Mesendoderm (in vitro differentiated cells): ENCODE measurements around the gene RPS6KL1.

ENCODE experiments used
- DNase-seq: peaks from one replicate; pipeline ENCODE4 v3.0.0; 2013
- H2AK5ac ChIP-seq: 2 replicates; pipeline ENCODE4 v1.6.1; 2013; ENCODE audit warnings: low read length, inconsistent platforms
- H2BK120ac ChIP-seq: 2 replicates; pipeline ENCODE4 v1.6.1; 2013; ENCODE audit warnings: low read depth, mild to moderate bottlenecking, low read length, moderate library complexity, mixed read lengths
- H2BK15ac ChIP-seq: replicated peaks from 2 replicates; pipeline ENCODE4 v1.6.1; 2013; ENCODE audit warnings: low read depth, mild to moderate bottlenecking, moderate library complexity
- H2BK5ac ChIP-seq: 2 replicates; pipeline ENCODE4 v1.6.1; 2013; ENCODE audit warnings: low read length, inconsistent platforms
- H3K18ac ChIP-seq: 2 replicates; pipeline ENCODE4 v1.6.1; 2013; ENCODE audit warnings: mild to moderate bottlenecking, low read length, mixed read lengths
- H3K23ac ChIP-seq: one replicate; pipeline ENCODE4 v1.6.1; 2013; ENCODE audit warnings: low read length
- H3K27ac ChIP-seq: 2 replicates; pipeline ENCODE4 v1.5.1; 2013; ENCODE audit warnings: low read depth, mild to moderate bottlenecking, inconsistent platforms, low read length, moderate library complexity
- H3K27me3 ChIP-seq: 2 replicates; pipeline ENCODE4 v1.6.1; 2013; ENCODE audit warnings: low read length, control low read depth, mild to moderate bottlenecking, inconsistent platforms; ENCODE audit not compliant: insufficient read depth, poor library complexity
- H3K36me3 ChIP-seq: 2 replicates; pipeline ENCODE4 v1.6.1; 2013; ENCODE audit warnings: low read length, inconsistent platforms; ENCODE audit not compliant: control insufficient read depth, insufficient read depth
- H3K4ac ChIP-seq: one replicate; pipeline ENCODE4 v1.6.1; 2013; ENCODE audit warnings: low read depth, mild to moderate bottlenecking, low read length, moderate library complexity
- H3K4me1 ChIP-seq: 2 replicates; pipeline ENCODE4 v1.6.1; 2013; ENCODE audit warnings: low read depth, low read length, inconsistent platforms; ENCODE audit not compliant: control insufficient read depth
- H3K4me2 ChIP-seq: 2 replicates; pipeline ENCODE4 v1.6.1; 2013; ENCODE audit warnings: low read length
- H3K4me3 ChIP-seq: 2 replicates; pipeline ENCODE4 v1.5.1; 2013; ENCODE audit warnings: mild to moderate bottlenecking, low read length
- H3K56ac ChIP-seq: one replicate; pipeline ENCODE4 v1.6.1; 2013; ENCODE audit warnings: low read length
- H3K79me1 ChIP-seq: 2 replicates; pipeline ENCODE4 v1.6.1; 2013; ENCODE audit warnings: low read length, inconsistent platforms
- H3K79me2 ChIP-seq: 2 replicates; pipeline ENCODE4 v1.6.1; 2013; ENCODE audit warnings: mild to moderate bottlenecking, low read length; ENCODE audit not compliant: control insufficient read depth, insufficient read depth
- H3K9ac ChIP-seq: 2 replicates; pipeline ENCODE4 v1.6.1; 2013; ENCODE audit warnings: low read length, inconsistent platforms
- H4K5ac ChIP-seq: one replicate; pipeline ENCODE4 v1.6.1; 2013; ENCODE audit warnings: low read length
- H4K8ac ChIP-seq: one replicate; pipeline ENCODE4 v1.6.1; 2013; ENCODE audit warnings: low read depth, mild to moderate bottlenecking, control low read depth, low read length, moderate library complexity
- WGBS: extraction: QIAGEN DNeasy Blood & Tissue Kit; methylation state at CpG from one replicate; pipeline ENCODE4 v1.1.7; 2013; ENCODE audit warnings: low lambda C conversion rate, missing lambda C conversion rate; ENCODE audit not compliant: insufficient coverage; ENCODE audit errors: extremely low coverage; 5-methylcytosine and 5-hydroxymethylcytosine counted together

Gene RPS6KL1

DNA sequence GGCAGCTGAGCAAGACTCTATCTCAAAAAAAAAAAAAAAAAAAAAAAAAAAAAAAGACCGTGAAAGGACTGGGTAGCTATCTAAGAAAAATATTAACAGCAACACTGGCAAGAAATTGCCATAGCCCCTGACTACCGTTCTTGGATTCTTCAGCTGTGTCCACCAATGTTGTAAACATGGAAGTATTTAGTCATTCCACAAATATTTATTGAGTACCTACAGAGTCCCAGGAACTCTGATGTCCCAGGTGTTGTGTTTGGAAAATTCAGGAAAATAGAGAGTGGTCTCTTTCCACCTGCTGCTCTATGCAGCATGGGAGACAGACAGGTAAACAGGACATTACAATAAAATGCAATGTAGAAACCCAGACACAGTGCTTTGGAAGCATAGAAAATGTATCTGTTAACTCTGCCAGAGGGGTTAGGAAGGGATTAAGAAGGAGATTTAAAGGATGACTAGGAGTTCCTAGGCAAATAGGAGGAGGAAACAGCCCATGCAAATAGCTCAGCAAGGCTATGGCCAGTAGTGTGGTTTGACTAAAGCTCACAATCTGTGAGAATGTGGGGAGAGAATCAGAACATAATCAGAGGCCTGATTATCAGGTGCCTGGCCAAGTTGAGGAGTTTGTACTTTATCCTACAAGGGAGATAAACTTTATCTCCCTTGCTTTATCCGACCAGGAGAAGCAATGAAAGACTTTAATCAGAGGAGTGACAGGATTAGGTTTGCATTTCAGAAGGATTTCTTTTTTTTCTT is 43.5 kb downstream of the RPS6KL1 start:
- Histone ChIP-seq H3K4me3 (no peak overlapping the region), H3K27me3 (no peaks in the 10 kb centered on the region), H4K5ac (no peak overlapping the region), H3K27ac (peak overlapping the region; percentile 39), H3K79me1 (peaks cover 7% of the 10 kb centered on the region), H3K36me3 (no peaks in the 10 kb centered on the region), H2AK5ac (no peak overlapping the region), H3K4ac (no peak overlapping the region), H2BK5ac (no peak overlapping the region), H3K18ac (no peak overlapping the region), H4K8ac (no peak overlapping the region), H3K4me1 (peaks cover 5% of the 10 kb centered on the region), H3K79me2 (peaks cover 27% of the 10 kb centered on the region), H3K56ac (no peak overlapping the region), H2BK15ac (no peak overlapping the region), H3K4me2 (no peak overlapping the region), H3K9ac (no peak overlapping the region), H2BK120ac (no peak overlapping the region), H3K23ac (no peak overlapping the region)
- DNase-seq: peak; percentile 79
- no CpG with 5 or more reads among the region's 3 CpGs for WGBS

DNA sequence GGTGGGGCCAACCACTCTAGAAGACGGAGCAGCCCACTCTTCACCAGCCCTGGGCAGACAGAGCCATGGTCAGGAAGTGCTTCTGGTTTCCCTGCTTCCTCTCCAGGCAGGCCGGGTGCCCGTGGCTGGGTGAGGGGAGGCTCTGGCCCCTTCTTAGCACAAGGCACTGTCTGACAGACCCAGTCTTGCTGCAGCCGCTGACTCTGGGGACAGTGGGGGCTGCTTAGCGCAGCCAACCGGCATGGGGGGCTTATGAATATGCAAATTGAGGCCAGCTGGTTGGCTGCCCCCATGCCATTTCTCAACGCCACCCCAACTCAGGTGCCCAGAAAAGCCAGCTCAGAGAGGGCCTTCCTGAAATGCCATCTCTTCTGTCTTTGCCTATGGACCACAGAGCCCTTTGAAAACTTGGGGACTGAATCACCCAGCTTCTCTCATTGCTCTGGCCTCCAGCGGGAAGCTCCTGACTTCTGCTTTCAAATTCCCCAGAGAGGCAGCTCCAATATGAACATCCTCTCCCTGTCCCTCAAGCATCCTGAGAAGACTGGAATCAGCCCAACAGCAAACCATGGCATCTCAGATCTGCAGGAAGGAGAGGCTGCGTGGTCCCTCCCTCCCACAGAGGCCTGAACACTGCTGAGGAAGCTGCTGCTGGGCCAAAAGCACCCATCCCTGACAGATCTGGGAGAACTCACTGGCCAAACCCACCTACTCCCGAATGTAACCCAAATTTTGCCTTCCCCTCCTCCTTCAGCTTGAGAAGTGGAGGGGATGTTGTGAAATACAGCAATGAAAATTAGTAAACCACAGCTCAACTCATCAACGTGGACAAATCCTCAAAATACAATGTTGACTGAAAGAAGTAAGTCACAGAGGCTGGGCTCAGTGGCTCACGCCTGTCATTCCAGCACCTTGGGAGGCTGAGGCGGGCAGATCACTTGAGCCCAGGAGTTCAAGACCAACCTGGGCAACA is 46.8 kb downstream of the RPS6KL1 start, which contains the start of gene PROX2:
Gene PROX2, minus strand, starts transcription at position 205 of the 973 bp plus-strand sequence. CDS start 12,311 bp downstream, outside the sequence.
- no peak within 1 kb of the TSS for H2BK120ac ChIP-seq
- no peaks in the 10 kb centered on the region for H3K79me1 ChIP-seq
- no peak within 1 kb of the TSS for H3K4ac ChIP-seq
- no peak within 1 kb of the TSS for H3K27ac ChIP-seq
- no peak within 1 kb of the TSS for H3K9ac ChIP-seq
- H3K18ac ChIP-seq: no peak within 1 kb of the TSS
- no peaks in the 10 kb centered on the region for H3K4me1 ChIP-seq
- H3K27me3 ChIP-seq: no peaks in the 10 kb centered on the region
- no CpG with 5 or more reads among the region's 13 CpGs for WGBS
- no peaks in the 10 kb centered on the region for H3K36me3 ChIP-seq
- H4K8ac ChIP-seq: no peak within 1 kb of the TSS
- DNase-seq: no peak
- no peak within 1 kb of the TSS for H2AK5ac ChIP-seq
- H3K4me3 ChIP-seq: no peak within 1 kb of the TSS
- H2BK5ac ChIP-seq: no peak within 1 kb of the TSS
- H4K5ac ChIP-seq: no peak within 1 kb of the TSS
- no peak within 1 kb of the TSS for H3K56ac ChIP-seq
- H3K23ac ChIP-seq: no peak within 1 kb of the TSS
- no peak within 1 kb of the TSS for H3K4me2 ChIP-seq
- no peaks in the 10 kb centered on the region for H3K79me2 ChIP-seq
- no peak within 1 kb of the TSS for H2BK15ac ChIP-seq

DNA sequence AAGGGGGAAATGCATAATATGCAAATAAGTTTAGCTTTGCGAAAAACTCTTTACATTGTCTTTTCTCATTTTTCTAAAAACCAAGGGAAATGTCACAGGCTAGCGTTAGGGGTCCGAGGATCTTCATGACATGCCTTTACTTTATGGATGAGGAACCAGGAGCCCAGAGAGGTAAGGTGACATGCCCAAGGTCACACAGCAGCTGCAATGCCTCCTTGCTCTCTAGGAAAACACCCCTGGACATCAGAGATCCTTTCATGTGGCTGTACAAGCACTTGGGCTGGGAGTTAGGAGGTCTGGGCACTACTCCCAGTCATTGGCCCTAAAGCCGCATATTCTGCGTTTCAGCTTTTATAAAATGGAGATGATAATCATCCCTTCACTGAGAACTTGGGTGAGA is 47.9 kb downstream of the RPS6KL1 start:
- Histone ChIP-seq H2AK5ac (no peak overlapping the region), H2BK15ac (no peak overlapping the region), H3K23ac (no peak overlapping the region), H3K27ac (no peak overlapping the region), H3K4me3 (no peak overlapping the region), H3K27me3 (no peaks in the 10 kb centered on the region), H3K79me1 (no peaks in the 10 kb centered on the region), H3K4me2 (no peak overlapping the region), H3K18ac (no peak overlapping the region), H2BK5ac (no peak overlapping the region), H2BK120ac (no peak overlapping the region), H3K56ac (no peak overlapping the region), H3K79me2 (no peaks in the 10 kb centered on the region), H4K8ac (no peak overlapping the region), H3K36me3 (no peaks in the 10 kb centered on the region), H4K5ac (no peak overlapping the region), H3K4me1 (no peaks in the 10 kb centered on the region), H3K9ac (no peak overlapping the region), H3K4ac (no peak overlapping the region)
- no peak for DNase-seq
- no CpG with 5 or more reads among the region's 5 CpGs for WGBS

DNA sequence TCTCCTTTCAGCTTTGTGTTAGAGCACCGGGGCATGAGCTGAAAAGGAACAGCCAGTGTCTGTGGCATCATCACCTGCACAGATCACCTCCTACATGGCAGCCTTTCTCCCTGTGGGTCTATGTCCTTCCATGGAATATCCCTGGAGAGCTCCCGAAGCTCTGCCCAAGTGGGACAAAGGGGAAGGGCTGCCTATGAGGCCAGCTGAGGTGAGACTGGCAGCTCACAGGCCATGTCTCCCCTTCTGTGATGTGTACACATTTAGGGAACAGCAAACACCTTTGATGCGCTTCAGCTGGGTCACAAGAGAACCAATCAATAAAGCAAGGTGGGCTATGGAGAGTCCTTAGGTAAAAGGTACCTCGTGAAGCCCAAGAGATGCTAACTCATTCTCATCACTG is 51.2 kb downstream of the RPS6KL1 start:
- Histone ChIP-seq H3K23ac (no peak overlapping the region), H3K56ac (no peak overlapping the region)
- no CpG with 5 or more reads among the region's 4 CpGs for WGBS

DNA sequence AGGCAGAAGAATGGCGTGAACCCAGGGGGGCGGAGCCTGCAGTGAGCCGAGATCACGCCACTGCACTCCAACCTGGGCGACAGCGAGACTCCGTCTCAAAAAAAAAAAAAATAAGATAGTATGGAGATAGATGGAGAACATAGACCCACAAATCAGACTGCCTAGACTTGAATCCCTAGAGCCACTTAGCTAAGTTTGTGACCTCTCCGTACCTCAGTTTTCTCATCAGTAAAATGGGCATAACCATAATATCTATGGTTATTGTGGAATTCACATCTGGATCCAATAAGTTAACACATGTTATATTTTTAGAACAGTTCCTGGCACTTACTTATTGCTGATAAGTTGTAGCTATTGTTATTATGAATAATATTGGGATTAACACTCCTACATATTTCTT is 54.3 kb downstream of the RPS6KL1 start:
- no peaks in the 10 kb centered on the region for H3K36me3 ChIP-seq
- H2BK5ac ChIP-seq: no peak overlapping the region
- H2BK15ac ChIP-seq: no peak overlapping the region
- H2AK5ac ChIP-seq: no peak overlapping the region
- no peak overlapping the region for H3K9ac ChIP-seq
- WGBS: no CpG with 5 or more reads among the region's 8 CpGs
- H3K27ac ChIP-seq: no peak overlapping the region
- H4K8ac ChIP-seq: no peak overlapping the region
- no peak overlapping the region for H3K4ac ChIP-seq
- H4K5ac ChIP-seq: no peak overlapping the region
- no peaks in the 10 kb centered on the region for H3K79me2 ChIP-seq
- H3K4me3 ChIP-seq: no peak overlapping the region
- H3K4me1 ChIP-seq: no peaks in the 10 kb centered on the region
- no peak overlapping the region for H2BK120ac ChIP-seq
- H3K79me1 ChIP-seq: no peaks in the 10 kb centered on the region
- H3K27me3 ChIP-seq: no peaks in the 10 kb centered on the region
- H3K23ac ChIP-seq: no peak overlapping the region
- H3K56ac ChIP-seq: no peak overlapping the region
- no peak overlapping the region for H3K18ac ChIP-seq
- no peak overlapping the region for H3K4me2 ChIP-seq
- no peak for DNase-seq

More for the DNA sequence above, 51.2 kb downstream of the RPS6KL1 start:
- Histone ChIP-seq H2AK5ac (no peak overlapping the region), H3K79me1 (no peaks in the 10 kb centered on the region), H4K8ac (no peak overlapping the region), H4K5ac (no peak overlapping the region), H3K4me3 (no peak overlapping the region), H3K9ac (no peak overlapping the region), H3K18ac (no peak overlapping the region), H3K4me1 (no peaks in the 10 kb centered on the region), H3K79me2 (no peaks in the 10 kb centered on the region), H2BK15ac (no peak overlapping the region), H3K4ac (no peak overlapping the region), H3K27me3 (no peaks in the 10 kb centered on the region), H3K36me3 (no peaks in the 10 kb centered on the region), H2BK120ac (no peak overlapping the region), H3K27ac (no peak overlapping the region), H3K4me2 (no peak overlapping the region), H2BK5ac (no peak overlapping the region)
- no peak for DNase-seq
